Endothelial cell of umbilical vein (primary cell): ENCODE results near the gene TECPR2. TPM values are rescaled to one million over a fixed set of nuclear protein-coding genes. Genes with fewer than 3 reads are reported as not detected.

Experiments
- BruUV-seq: library from RNA; stranded (reverse); fragments of 400-500 nt; replicated peaks from 2 replicates; lab custom pipeline; 2021; lab: Mats Ljungman, UMichigan
- CTCF ChIA-PET: fragments of 300-600, 350-600 bp; sonication (Branson Sonifier 250); formaldehyde crosslinking; loops from one replicate; lab custom pipeline; 2021; ENCODE audit warnings: antibody characterized with exemption, inconsistent platforms; lab: Charles Lee
- POLR2A ChIA-PET: fragments of 300-600, 350-600 bp; sonication (Branson Sonifier 250); formaldehyde crosslinking; loops from one replicate; lab custom pipeline; 2021; ENCODE audit warnings: antibody characterized with exemption, inconsistent platforms; lab: Charles Lee
- DNase-seq: peaks from one replicate; pipeline ENCODE4 v3.0.0-alpha.2; 2011; ENCODE audit warnings: low read depth, low spot score
- FAIRE-seq: peaks from 2 replicates; lab custom pipeline; 2011; peaks lifted over from hg19 to GRCh38; lab: Jason Lieb, UNC
- H2AFZ ChIP-seq: 2 replicates; pipeline ENCODE4 v1.6.0; 2012; ENCODE audit warnings: low read depth, low read length, control low read depth, inconsistent platforms
- H3K27ac ChIP-seq: 2 replicates; pipeline ENCODE4 v1.5.1; 2011; ENCODE audit warnings: low read depth, mild to moderate bottlenecking, control low read depth, low read length, moderate library complexity; ENCODE audit not compliant: insufficient read depth
- H3K27me3 ChIP-seq, 2 experiments: 2 replicates each; pipeline versions ENCODE4 v1.6.0 to v1.6.1; 2011; ENCODE audit warnings: low read length in 2 of 2, mixed read lengths in 1 of 2; ENCODE audit not compliant: control insufficient read depth in 2 of 2, insufficient read depth in 2 of 2
- H3K36me3 ChIP-seq, 2 experiments: 2 replicates in 1 of 2; 3 replicates in 1 of 2; pipeline ENCODE4 v1.5.1; 2011; ENCODE audit warnings: low read length in 2 of 2, mild to moderate bottlenecking in 1 of 2, moderate library complexity in 1 of 2; ENCODE audit not compliant: control insufficient read depth in 2 of 2, insufficient read depth in 2 of 2; ENCODE audit errors: extremely low read depth in 1 of 2
- H3K4me1 ChIP-seq: 3 replicates; pipeline ENCODE4 v1.5.1; 2011; ENCODE audit warnings: mild to moderate bottlenecking, low read length; ENCODE audit not compliant: control insufficient read depth, insufficient read depth; ENCODE audit errors: extremely low read depth
- H3K4me2 ChIP-seq: 2 replicates; pipeline ENCODE4 v1.6.1; 2011; ENCODE audit warnings: low read length, control low read depth, mixed read lengths; ENCODE audit not compliant: insufficient read depth
- H3K4me3 ChIP-seq, 3 experiments: fragments of 200-600 bp in 1 of 3; sonication (generic), shearing (Covaris generic) in 1 of 3; replicated peaks in 1 of 3; 2 replicates each; pipeline ENCODE4 v1.5.1; 2011 to 2016; ENCODE audit warnings: control low read depth in 3 of 3, low read length in 3 of 3, mild to moderate bottlenecking in 2 of 3, inconsistent platforms in 1 of 3, low read depth in 1 of 3, moderate library complexity in 1 of 3; ENCODE audit not compliant: insufficient read depth in 1 of 3
- H3K79me2 ChIP-seq: 2 replicates; pipeline ENCODE4 v1.6.0; 2012; ENCODE audit warnings: low read length, inconsistent platforms; ENCODE audit not compliant: control insufficient read depth, insufficient read depth
- H3K9ac ChIP-seq: replicated peaks from 2 replicates; pipeline ENCODE3; 2011; ENCODE audit warnings: low read length, control low read depth; ENCODE audit not compliant: insufficient read depth; ENCODE audit errors: extremely low read depth
- H3K9me1 ChIP-seq: replicated peaks from 3 replicates; pipeline ENCODE4 v1.6.0; 2011; ENCODE audit warnings: mild to moderate bottlenecking, low read length; ENCODE audit not compliant: control insufficient read depth, insufficient read depth; ENCODE audit errors: extremely low read depth
- H3K9me3 ChIP-seq: replicated peaks from 2 replicates; pipeline ENCODE4 v1.5.1; 2012; ENCODE audit warnings: low read length, inconsistent platforms; ENCODE audit not compliant: control insufficient read depth, insufficient read depth
- H4K20me1 ChIP-seq: replicated peaks from 2 replicates; pipeline ENCODE3; 2011; ENCODE audit warnings: mild to moderate bottlenecking, low read length; ENCODE audit not compliant: control insufficient read depth, insufficient read depth; ENCODE audit errors: extremely low read depth
- CTCF ChIP-seq, 2 donors: IDR thresholded peaks; 1 replicate in 1 of 2; 2 replicates in 1 of 2; pipeline ENCODE4 v1.5.1; 2011; ENCODE audit warnings: low read length in 2 of 2, mild to moderate bottlenecking in 2 of 2, moderate library complexity in 2 of 2, control low read depth in 1 of 2, inconsistent platforms in 1 of 2, low read depth in 1 of 2; ENCODE audit not compliant: insufficient read depth in 1 of 2; ENCODE audit errors: extremely low read depth in 1 of 2
- EZH2 ChIP-seq: IDR thresholded peaks from 2 replicates; pipeline ENCODE4 v1.6.1; 2012; ENCODE audit warnings: borderline replicate concordance, low read depth, mild to moderate bottlenecking, moderate library complexity, low read length, inconsistent platforms; ENCODE audit not compliant: severe bottlenecking
- FOS ChIP-seq: IDR thresholded peaks from 2 replicates; pipeline ENCODE4 v1.6.1; 2011; ENCODE audit warnings: mild to moderate bottlenecking, low read length, moderate library complexity, borderline replicate concordance; ENCODE audit not compliant: insufficient read depth
- GATA2 ChIP-seq: IDR thresholded peaks from 2 replicates; pipeline ENCODE4 v1.7.0; 2011; ENCODE audit warnings: low read depth, mild to moderate bottlenecking, moderate library complexity, mixed read lengths, low read length; ENCODE audit not compliant: insufficient read length, insufficient read depth
- JUN ChIP-seq: IDR thresholded peaks from 2 replicates; pipeline ENCODE4 v1.6.1; 2011; ENCODE audit warnings: borderline replicate concordance, low read depth; ENCODE audit not compliant: insufficient read length, insufficient read depth
- MAX ChIP-seq: IDR thresholded peaks from 2 replicates; pipeline ENCODE4 v1.6.1; 2011; ENCODE audit not compliant: insufficient read depth, insufficient read length
- MYC ChIP-seq: IDR thresholded peaks from one replicate; pipeline ENCODE4 v1.6.1; 2011; ENCODE audit warnings: mild to moderate bottlenecking, low read depth, low read length
- POLR2A ChIP-seq: IDR thresholded peaks from 2 replicates; pipeline ENCODE4 v1.6.1; 2012; ENCODE audit warnings: low read depth, mild to moderate bottlenecking, control low read depth, low read length
- POLR2AphosphoS5 ChIP-seq: IDR thresholded peaks from 2 replicates; pipeline ENCODE4 v1.6.1; 2012; ENCODE audit warnings: low read depth, mild to moderate bottlenecking, control low read depth, low read length, moderate library complexity; ENCODE audit not compliant: insufficient read depth
- dilution Hi-C: fragments of 300-500 bp; cut with MboI; formaldehyde crosslinking; loops from one replicate; pipeline ENCODE4 v1.15.0; 2019; ENCODE audit warnings: low sequenced_read_pairs; ENCODE audit not compliant: extremely low pct_ligation_motif_present
- intact Hi-C: fragments of 100-400 bp; cut with micrococcal nuclease; formaldehyde crosslinking; loops from one replicate; pipeline ENCODE4 v1.10.0; 2022
- polyA plus RNA-seq, 4 experiments: library from polyadenylated mRNA; depleted of rRNA in 3 of 4; stranded (reverse) in 3 of 4; unstranded in 1 of 4; fragments of >200 nt; gene quantifications; 2 replicates each; pipeline versions ENCODE4 v1.2.1 to v1.2.3, GENCODE V29; 2011 to 2012; ENCODE audit warnings: missing spikeins in 1 of 4
- total RNA-seq: library from RNA; stranded (reverse); gene quantifications from 2 replicates; pipeline ENCODE4 v1.2.3, GENCODE V29; 2021

The TECPR2 gene
- total and polyA plus RNA-seq, 2 donors (not counting 3 experiments of a cell fraction or from before 2014, with no cell fraction given): 8.9 to 21.5 TPM

GRCh38 chr14:102505775-102506625, 143.3 kb downstream of the TECPR2 start:
- Histone ChIP-seq H3K4me3 (no peak overlapping the region), H2AFZ (no peak overlapping the region), H3K27me3 (no peaks in the 10 kb centered on the region), H3K9ac (no peak overlapping the region), H4K20me1 (no peaks in the 10 kb centered on the region), H3K79me2 (peaks cover 3% of the 10 kb centered on the region), H3K4me1 (peaks cover 20% of the 10 kb centered on the region), H3K9me3 (no peaks in the 10 kb centered on the region), H3K36me3 (peaks cover 0 to 2% of the 10 kb centered on the region in 2 experiments), H3K4me2 (no peak overlapping the region), H3K27ac (no peak overlapping the region), H3K9me1 (no peaks in the 10 kb centered on the region)
- intact Hi-C loops: loop anchor here (10.0 kb wide), 1 partner anchor 141 kb away; the partner anchor contains the start of genes CINP and TECPR2
- TF ChIP-seq POLR2A: no peak
- TF ChIP-seq EZH2: no peak
- TF ChIP-seq CTCF (IDR thresholded peaks at IDR 0.05; ENCODE audit: extremely low read depth in 1 of 2, insufficient read depth in 1 of 2, low read depth in 1 of 2, low read length in 2 of 2): no peak
- no peak for TF ChIP-seq FOS
- TF ChIP-seq MAX: no peak
- no peak for TF ChIP-seq POLR2AphosphoS5
- no peak for TF ChIP-seq MYC
- TF ChIP-seq JUN: no peak
- no peak for TF ChIP-seq GATA2
- dilution Hi-C loops: loop anchor here (10.0 kb wide), 1 partner anchor 61 kb away; no protein-coding TSS in a partner anchor
- ChIA-PET POLR2A (no interaction called here), CTCF (no interaction called here)
- FAIRE-seq (no peak), DNase-seq (no peak)
- BruUV-seq: no TSS peak
